Choroid plexus epithelial cell (primary cell): ENCODE data around the gene ADGRD1.

Source experiments
- DNase-seq: peaks from one replicate; pipeline ENCODE4 v3.0.0-alpha.2; 2010; ENCODE audit warnings: low read depth
- H3K4me3 ChIP-seq: 2 replicates; pipeline ENCODE4 v1.5.1; 2011; ENCODE audit warnings: low read depth, mild to moderate bottlenecking, control low read depth, low read length, moderate library complexity
- CTCF ChIP-seq: conservative IDR thresholded peaks from 2 replicates; pipeline ENCODE4 v1.5.1; 2011; ENCODE audit warnings: low read depth, mild to moderate bottlenecking, control low read depth, inconsistent platforms, low read length, moderate library complexity

The ADGRD1 gene

GRCh38 chr12:131108177-131108955 is 154.7 kb downstream of the ADGRD1 start:
- no peak for TF ChIP-seq CTCF
- no peak for DNase-seq
- no peak overlapping the region for H3K4me3 ChIP-seq

- no peak overlapping the region for H3K4me3 ChIP-seq
- DNase-seq = no peak
- TF ChIP-seq CTCF = no peak
These were observed 157.7 kb downstream of the ADGRD1 start for GRCh38 chr12:131111446-131111845.

GRCh38 chr12:131112021-131112420 is 158.3 kb downstream of the ADGRD1 start:
- TF ChIP-seq CTCF = no peak
- no peak for DNase-seq
- no peak overlapping the region for H3K4me3 ChIP-seq

GRCh38 chr12:131112700-131113290 is 159.1 kb downstream of the ADGRD1 start:
- TF ChIP-seq CTCF = no peak
- no peak overlapping the region for H3K4me3 ChIP-seq
- no peak for DNase-seq

GRCh38 chr12:131113568-131114270 is 160.0 kb downstream of the ADGRD1 start:
- no peak for TF ChIP-seq CTCF
- H3K4me3 ChIP-seq = no peak overlapping the region
- DNase-seq = no peak

- DNase-seq = no peak
- H3K4me3 ChIP-seq = no peak overlapping the region
- TF ChIP-seq CTCF = no peak
These were observed 160.6 kb downstream of the ADGRD1 start for GRCh38 chr12:131114271-131114670.
